HCT116 (cell line): ENCODE results near the gene ARMC8. TPM values are rescaled to one million over a fixed set of nuclear protein-coding genes. Genes with fewer than 3 reads are reported as not detected.

ENCODE experiments used
- ATAC-seq: fragments of 200-7000 bp; cut with Tn5 transposase; 2 replicates; pipeline ENCODE4 v1.9.1; 2020; ENCODE audit warnings: mild to moderate bottlenecking, moderate library complexity
- BruUV-seq: library from RNA; stranded (reverse); fragments of 400-500 nt; replicated peaks from 2 replicates; lab custom pipeline; 2021; lab: Mats Ljungman, UMichigan
- CTCF ChIA-PET: fragments of 300-600 bp; sonication (Branson Sonifier 250); formaldehyde crosslinking; loops from one replicate; lab custom pipeline; 2021; ENCODE audit warnings: antibody characterized with exemption; lab: Charles Lee
- POLR2A ChIA-PET: fragments of 300-600, 350-600 bp; sonication (Branson Sonifier 250); formaldehyde crosslinking; loops from one replicate; lab custom pipeline; 2021; ENCODE audit warnings: antibody characterized with exemption; lab: Charles Lee
- RAD21 ChIA-PET, 2 experiments: fragments of 300-600 bp; sonication (Branson Sonifier 250); formaldehyde crosslinking; loops; one replicate each; lab custom pipeline; 2023; ENCODE audit warnings: low total read pairs in 2 of 2; ENCODE audit not compliant: uncharacterized antibody in 2 of 2, unreplicated experiment in 2 of 2, low non-redundant PET in 1 of 2; lab: Charles Lee
- DNase-seq: peaks from one replicate; pipeline ENCODE4 v3.0.0-alpha.2; 2010; ENCODE audit warnings: low read depth, low spot score
- H2AFZ ChIP-seq: fragments of 200-600 bp; shearing (Covaris generic), sonication (generic); 2 replicates; pipeline ENCODE4 v1.6.1; 2017; ENCODE audit warnings: low read depth, mixed run types, mixed read lengths, antibody characterized with exemption, low read length; ENCODE audit not compliant: poor library complexity, severe bottlenecking
- H3K27ac ChIP-seq: 2 replicates; pipeline ENCODE4 v1.5.1; 2012; ENCODE audit warnings: low read depth, low read length
- H3K27me3 ChIP-seq: fragments of 200-600 bp; sonication (generic); 2 replicates; pipeline ENCODE4 v1.6.1; 2016; ENCODE audit warnings: mixed run types, low read length, mixed read lengths; ENCODE audit not compliant: insufficient read depth
- H3K36me3 ChIP-seq, 2 experiments: fragments of 200-500 bp in 1 of 2; fragments of 200-600 bp in 1 of 2; sonication (Bioruptor generic) in 1 of 2; sonication (generic) in 1 of 2; 2 replicates each; pipeline versions ENCODE4 v1.5.1 to v1.6.1; 2014 to 2016; ENCODE audit warnings: low read length in 2 of 2, inconsistent platforms in 1 of 2, mixed read lengths in 1 of 2, mixed run types in 1 of 2; ENCODE audit not compliant: insufficient read depth in 2 of 2, control insufficient read depth in 1 of 2
- H3K4me1 ChIP-seq, 2 experiments: fragments of 200-600 bp in 1 of 2; sonication (generic) in 1 of 2; 2 replicates each; pipeline versions ENCODE4 v1.5.1 to v1.6.1; 2012 to 2017; ENCODE audit warnings: low read length in 2 of 2, inconsistent platforms in 1 of 2, mild to moderate bottlenecking in 1 of 2, mixed read lengths in 1 of 2, mixed run types in 1 of 2, moderate library complexity in 1 of 2; ENCODE audit not compliant: insufficient read depth in 2 of 2, control insufficient read depth in 1 of 2
- H3K4me2 ChIP-seq: fragments of 200-600 bp; sonication (generic); 2 replicates; pipeline ENCODE4 v1.6.1; 2017; ENCODE audit warnings: mixed run types, low read length, mixed read lengths
- H3K4me3 ChIP-seq, 2 experiments: fragments of 200-600 bp in 1 of 2; sonication (generic) in 1 of 2; replicated peaks in 1 of 2; 2 replicates each; pipeline ENCODE4 v1.5.1; 2011 to 2016; ENCODE audit warnings: low read length in 2 of 2, control low read depth in 1 of 2, low read depth in 1 of 2, mild to moderate bottlenecking in 1 of 2, mixed read lengths in 1 of 2, mixed run types in 1 of 2
- H3K79me2 ChIP-seq: fragments of 200-600 bp; sonication (generic); 2 replicates; pipeline ENCODE4 v1.6.1; 2017; ENCODE audit warnings: mild to moderate bottlenecking, mixed run types, low read length, moderate library complexity, mixed read lengths; ENCODE audit not compliant: insufficient read depth
- H3K9ac ChIP-seq: fragments of 200-600 bp; sonication (generic); 2 replicates; pipeline ENCODE4 v1.6.1; 2016; ENCODE audit warnings: low read length, mixed read lengths
- H3K9me2 ChIP-seq: fragments of 200-600 bp; sonication (generic), shearing (Covaris generic); 2 replicates; pipeline ENCODE4 v1.6.1; 2017; ENCODE audit warnings: mixed run types, mild to moderate bottlenecking, moderate library complexity; ENCODE audit not compliant: insufficient read depth
- H3K9me3 ChIP-seq, 2 experiments: fragments of 200-500 bp in 1 of 2; fragments of 200-600 bp in 1 of 2; sonication (Bioruptor generic) in 1 of 2; sonication (generic) in 1 of 2; 2 replicates each; pipeline ENCODE4 v1.6.1; 2014 to 2017; ENCODE audit warnings: low read length in 2 of 2, mixed read lengths in 2 of 2, inconsistent platforms in 1 of 2, low read depth in 1 of 2, mild to moderate bottlenecking in 1 of 2, mixed run types in 1 of 2, moderate library complexity in 1 of 2; ENCODE audit not compliant: control insufficient read depth in 1 of 2, insufficient read depth in 1 of 2
- H4K20me1 ChIP-seq: fragments of 200-600 bp; sonication (generic), shearing (Covaris generic); 2 replicates; pipeline ENCODE4 v1.6.1; 2017; ENCODE audit warnings: mixed run types, mild to moderate bottlenecking, moderate library complexity; ENCODE audit not compliant: insufficient read depth
- ATF3 ChIP-seq: IDR thresholded peaks from 2 replicates; pipeline ENCODE4 v1.6.1; 2012
- CBX3 ChIP-seq: IDR thresholded peaks from 2 replicates; pipeline ENCODE4 v1.6.1; 2012; ENCODE audit warnings: low read depth
- CEBPB ChIP-seq: IDR thresholded peaks from 2 replicates; pipeline ENCODE4 v1.6.1; 2012; ENCODE audit warnings: low read depth
- CTCF ChIP-seq, 3 experiments: fragments of 200-600 bp in 1 of 3; sonication (generic) in 1 of 3; IDR thresholded peaks in 2 of 3; conservative IDR thresholded peaks in 1 of 3; 2 replicates each; pipeline ENCODE4 v1.5.1; 2012 to 2017; ENCODE audit warnings: low read depth in 2 of 3, low read length in 2 of 3, antibody characterized with exemption in 1 of 3, borderline replicate concordance in 1 of 3, control low read depth in 1 of 3, mild to moderate bottlenecking in 1 of 3, mixed read lengths in 1 of 3, mixed run types in 1 of 3, moderate library complexity in 1 of 3; ENCODE audit not compliant: insufficient read depth in 1 of 3
- EGR1 ChIP-seq: IDR thresholded peaks from 2 replicates; pipeline ENCODE4 v1.6.1; 2012; ENCODE audit warnings: low read depth
- ELF1 ChIP-seq: IDR thresholded peaks from 2 replicates; pipeline ENCODE4 v1.6.1; 2012; ENCODE audit warnings: low read depth, borderline replicate concordance
- EZH2phosphoT487 ChIP-seq: fragments of 200-600 bp; IDR thresholded peaks from 2 replicates; pipeline ENCODE4 v1.6.1; 2018; ENCODE audit warnings: antibody characterized with exemption, borderline replicate concordance
- JUND ChIP-seq: IDR thresholded peaks from 2 replicates; pipeline ENCODE4 v1.6.1; 2012
- POLR2A ChIP-seq: IDR thresholded peaks from 2 replicates; pipeline ENCODE4 v1.7.0; 2011; ENCODE audit warnings: borderline replicate concordance; ENCODE audit not compliant: insufficient read depth, insufficient read length; ENCODE audit errors: extremely low read depth
- POLR2AphosphoS5 ChIP-seq: IDR thresholded peaks from 2 replicates; pipeline ENCODE4 v1.6.1; 2011; ENCODE audit warnings: mild to moderate bottlenecking, low read depth, low read length, moderate library complexity
- RAD21 ChIP-seq: IDR thresholded peaks from 2 replicates; pipeline ENCODE4 v1.6.1; 2012; ENCODE audit warnings: low read depth, mild to moderate bottlenecking
- SIN3A ChIP-seq: IDR thresholded peaks from 2 replicates; pipeline ENCODE4 v1.6.1; 2012; ENCODE audit warnings: low read depth
- SP1 ChIP-seq: IDR thresholded peaks from 2 replicates; pipeline ENCODE4 v1.6.1; 2012; ENCODE audit warnings: low read depth
- SRF ChIP-seq: IDR thresholded peaks from 2 replicates; pipeline ENCODE4 v1.6.1; 2012; ENCODE audit warnings: low read depth
- YY1 ChIP-seq: IDR thresholded peaks from 2 replicates; pipeline ENCODE4 v1.6.1; 2011; ENCODE audit warnings: low read length, low read depth, moderate library complexity, mild to moderate bottlenecking; ENCODE audit not compliant: insufficient replicate concordance; ENCODE audit errors: extremely low read depth
- ZFX ChIP-seq: fragments of 450-650 bp; IDR thresholded peaks from 2 replicates; pipeline ENCODE4 v1.6.1; 2017
- ZNF274 ChIP-seq: fragments of 200-500 bp; sonication (Bioruptor generic); IDR thresholded peaks from 2 replicates; pipeline ENCODE4 v1.6.1; 2014; ENCODE audit warnings: mild to moderate bottlenecking, low read depth, low read length, inconsistent platforms
- intact Hi-C: fragments of 100-400 bp; cut with micrococcal nuclease; formaldehyde crosslinking; loops from 2 replicates; pipeline ENCODE4 v1.10.0; 2022
- total RNA-seq: library from RNA; stranded (reverse); gene quantifications from one replicate; pipeline ENCODE4 v1.2.1, GENCODE V29; 2021; ENCODE audit not compliant: unreplicated experiment

ARMC8 gene
- total RNA-seq, 1 experiment from 2014 or later = 36.2 TPM

DNA sequence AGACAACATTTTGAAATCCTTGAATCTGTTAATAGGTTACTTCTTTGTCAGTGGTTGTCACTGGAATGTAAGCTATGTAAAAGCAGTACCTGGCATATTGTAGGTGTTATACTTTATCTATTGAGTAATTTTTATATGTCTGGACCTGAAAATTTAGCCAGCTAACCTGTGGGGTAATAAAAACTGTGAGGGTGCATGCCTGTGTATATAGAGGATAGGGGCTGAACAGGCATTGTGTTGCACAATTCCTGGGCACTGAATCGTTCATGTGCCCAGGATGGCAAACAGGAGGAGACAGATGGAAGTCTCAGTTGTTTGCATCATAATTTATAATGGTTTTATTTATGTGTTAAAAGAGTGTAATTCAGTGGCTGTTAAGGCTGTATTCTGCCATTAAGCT, 67.1 kb downstream of the ARMC8 start:
- POLR2A ChIA-PET = no interaction called here
- intact Hi-C loops = no loop called here
- H3K4me1 ChIP-seq = no peaks in the 10 kb centered on the region
- no peak for TF ChIP-seq EGR1
- TF ChIP-seq CTCF (IDR thresholded peaks at IDR 0.05 in 2 of 3, conservative IDR thresholded peaks at IDR 0.05 in 1 of 3; ENCODE audit: borderline replicate concordance in 1 of 3, insufficient read depth in 1 of 3, low read depth in 2 of 3, low read length in 2 of 3) = no peak
- no peak for TF ChIP-seq CEBPB
- TF ChIP-seq SP1 = no peak
- no peak for TF ChIP-seq JUND
- no peak for TF ChIP-seq ELF1
- TF ChIP-seq EZH2phosphoT487 = no peak
- no peak for TF ChIP-seq ZFX
- no peak for TF ChIP-seq SRF
- TF ChIP-seq, all 23 proteins: peak for 0
- Histone ChIP-seq H3K9me2 (no peaks in the 10 kb centered on the region), H4K20me1 (no peaks in the 10 kb centered on the region), H3K9ac (no peak overlapping the region), H3K27ac (no peak overlapping the region), H3K79me2 (no peaks in the 10 kb centered on the region), H3K4me3 (no peak overlapping the region), H2AFZ (no peak overlapping the region), H3K9me3 (no peaks in the 10 kb centered on the region), H3K27me3 (no peaks in the 10 kb centered on the region), H3K36me3 (no peaks in the 10 kb centered on the region), H3K4me2 (no peak overlapping the region)
- DNase-seq (no peak), ATAC-seq (no peak)
- no TSS peak for BruUV-seq
- ChIA-PET CTCF (no interaction called here), RAD21 (no interaction called here)

DNA sequence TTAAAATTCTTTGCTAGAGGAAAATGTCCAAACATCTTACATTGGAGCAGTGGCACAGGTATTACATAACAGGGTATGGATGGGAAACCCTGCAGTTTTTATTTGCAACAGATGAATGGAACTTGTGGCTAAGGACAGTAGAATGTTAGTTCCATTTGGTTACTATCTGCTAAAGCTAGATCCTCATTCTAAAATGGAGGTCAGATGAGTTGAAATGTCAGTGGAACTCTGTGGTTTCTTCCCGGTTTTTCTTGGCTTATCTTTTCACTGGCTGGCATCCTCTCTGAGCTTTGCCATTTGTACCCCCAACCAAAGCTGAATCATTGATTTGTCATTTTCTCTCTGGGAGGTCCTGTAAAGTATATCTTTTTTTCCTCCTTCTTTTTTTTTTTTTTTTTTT, 68.9 kb downstream of the ARMC8 start:
- no peaks in the 10 kb centered on the region for H3K27me3 ChIP-seq
- ChIA-PET RAD21 (no interaction called here), CTCF (no interaction called here), POLR2A (no interaction called here)
- H3K4me1 ChIP-seq = no peaks in the 10 kb centered on the region
- no peaks in the 10 kb centered on the region for H3K9me2 ChIP-seq
- H3K4me3 ChIP-seq = no peak overlapping the region
- no peaks in the 10 kb centered on the region for H3K79me2 ChIP-seq
- BruUV-seq = no TSS peak
- H3K36me3 ChIP-seq = no peaks in the 10 kb centered on the region
- DNase-seq (no peak), ATAC-seq (no peak)
- H2AFZ ChIP-seq = no peak overlapping the region
- no peaks in the 10 kb centered on the region for H3K9me3 ChIP-seq
- no peaks in the 10 kb centered on the region for H4K20me1 ChIP-seq
- no peak overlapping the region for H3K27ac ChIP-seq
- no peak overlapping the region for H3K4me2 ChIP-seq
- no peak overlapping the region for H3K9ac ChIP-seq
- intact Hi-C loops = no loop called here
- TF ChIP-seq CEBPB = no peak
- TF ChIP-seq CTCF (IDR thresholded peaks at IDR 0.05 in 2 of 3, conservative IDR thresholded peaks at IDR 0.05 in 1 of 3; ENCODE audit: borderline replicate concordance in 1 of 3, insufficient read depth in 1 of 3, low read depth in 2 of 3, low read length in 2 of 3) = no peak
- TF ChIP-seq RAD21 = no peak
- TF ChIP-seq SRF = no peak
- TF ChIP-seq POLR2AphosphoS5 = no peak
- TF ChIP-seq CBX3 = no peak
- TF ChIP-seq ATF3 = no peak
- TF ChIP-seq ELF1 = no peak
- no peak for TF ChIP-seq EZH2phosphoT487
- no peak for TF ChIP-seq ZNF274
- TF ChIP-seq JUND = no peak
- TF ChIP-seq ZFX = no peak
- TF ChIP-seq POLR2A = no peak
- TF ChIP-seq SIN3A = no peak
- no peak for TF ChIP-seq EGR1
- no peak for TF ChIP-seq YY1
